HCT116 (cell line): ENCODE results near the gene IL4. TPM values are rescaled to one million over a fixed set of nuclear protein-coding genes. Genes with fewer than 3 reads are reported as not detected.

ENCODE experiments used
- ATAC-seq: fragments of 200-7000 bp; cut with Tn5 transposase; 2 replicates; pipeline ENCODE4 v1.9.1; 2020; ENCODE audit warnings: mild to moderate bottlenecking, moderate library complexity
- BruUV-seq: library from RNA; stranded (reverse); fragments of 400-500 nt; replicated peaks from 2 replicates; lab custom pipeline; 2021; lab: Mats Ljungman, UMichigan
- CTCF ChIA-PET: fragments of 300-600 bp; sonication (Branson Sonifier 250); formaldehyde crosslinking; loops from one replicate; lab custom pipeline; 2021; ENCODE audit warnings: antibody characterized with exemption; lab: Charles Lee
- POLR2A ChIA-PET: fragments of 300-600, 350-600 bp; sonication (Branson Sonifier 250); formaldehyde crosslinking; loops from one replicate; lab custom pipeline; 2021; ENCODE audit warnings: antibody characterized with exemption; lab: Charles Lee
- RAD21 ChIA-PET, 2 experiments: fragments of 300-600 bp; sonication (Branson Sonifier 250); formaldehyde crosslinking; loops; one replicate each; lab custom pipeline; 2023; ENCODE audit warnings: low total read pairs in 2 of 2; ENCODE audit not compliant: uncharacterized antibody in 2 of 2, unreplicated experiment in 2 of 2, low non-redundant PET in 1 of 2; lab: Charles Lee
- DNase-seq: peaks from one replicate; pipeline ENCODE4 v3.0.0-alpha.2; 2010; ENCODE audit warnings: low read depth, low spot score
- H2AFZ ChIP-seq: fragments of 200-600 bp; shearing (Covaris generic), sonication (generic); 2 replicates; pipeline ENCODE4 v1.6.1; 2017; ENCODE audit warnings: low read depth, mixed run types, mixed read lengths, antibody characterized with exemption, low read length; ENCODE audit not compliant: poor library complexity, severe bottlenecking
- H3K27ac ChIP-seq: 2 replicates; pipeline ENCODE4 v1.5.1; 2012; ENCODE audit warnings: low read depth, low read length
- H3K27me3 ChIP-seq: fragments of 200-600 bp; sonication (generic); 2 replicates; pipeline ENCODE4 v1.6.1; 2016; ENCODE audit warnings: mixed run types, low read length, mixed read lengths; ENCODE audit not compliant: insufficient read depth
- H3K36me3 ChIP-seq, 2 experiments: fragments of 200-500 bp in 1 of 2; fragments of 200-600 bp in 1 of 2; sonication (Bioruptor generic) in 1 of 2; sonication (generic) in 1 of 2; 2 replicates each; pipeline versions ENCODE4 v1.5.1 to v1.6.1; 2014 to 2016; ENCODE audit warnings: low read length in 2 of 2, inconsistent platforms in 1 of 2, mixed read lengths in 1 of 2, mixed run types in 1 of 2; ENCODE audit not compliant: insufficient read depth in 2 of 2, control insufficient read depth in 1 of 2
- H3K4me1 ChIP-seq, 2 experiments: fragments of 200-600 bp in 1 of 2; sonication (generic) in 1 of 2; 2 replicates each; pipeline versions ENCODE4 v1.5.1 to v1.6.1; 2012 to 2017; ENCODE audit warnings: low read length in 2 of 2, inconsistent platforms in 1 of 2, mild to moderate bottlenecking in 1 of 2, mixed read lengths in 1 of 2, mixed run types in 1 of 2, moderate library complexity in 1 of 2; ENCODE audit not compliant: insufficient read depth in 2 of 2, control insufficient read depth in 1 of 2
- H3K4me2 ChIP-seq: fragments of 200-600 bp; sonication (generic); 2 replicates; pipeline ENCODE4 v1.6.1; 2017; ENCODE audit warnings: mixed run types, low read length, mixed read lengths
- H3K4me3 ChIP-seq, 2 experiments: fragments of 200-600 bp in 1 of 2; sonication (generic) in 1 of 2; replicated peaks in 1 of 2; 2 replicates each; pipeline ENCODE4 v1.5.1; 2011 to 2016; ENCODE audit warnings: low read length in 2 of 2, control low read depth in 1 of 2, low read depth in 1 of 2, mild to moderate bottlenecking in 1 of 2, mixed read lengths in 1 of 2, mixed run types in 1 of 2
- H3K79me2 ChIP-seq: fragments of 200-600 bp; sonication (generic); 2 replicates; pipeline ENCODE4 v1.6.1; 2017; ENCODE audit warnings: mild to moderate bottlenecking, mixed run types, low read length, moderate library complexity, mixed read lengths; ENCODE audit not compliant: insufficient read depth
- H3K9ac ChIP-seq: fragments of 200-600 bp; sonication (generic); 2 replicates; pipeline ENCODE4 v1.6.1; 2016; ENCODE audit warnings: low read length, mixed read lengths
- H3K9me2 ChIP-seq: fragments of 200-600 bp; sonication (generic), shearing (Covaris generic); 2 replicates; pipeline ENCODE4 v1.6.1; 2017; ENCODE audit warnings: mixed run types, mild to moderate bottlenecking, moderate library complexity; ENCODE audit not compliant: insufficient read depth
- H3K9me3 ChIP-seq, 2 experiments: fragments of 200-500 bp in 1 of 2; fragments of 200-600 bp in 1 of 2; sonication (Bioruptor generic) in 1 of 2; sonication (generic) in 1 of 2; 2 replicates each; pipeline ENCODE4 v1.6.1; 2014 to 2017; ENCODE audit warnings: low read length in 2 of 2, mixed read lengths in 2 of 2, inconsistent platforms in 1 of 2, low read depth in 1 of 2, mild to moderate bottlenecking in 1 of 2, mixed run types in 1 of 2, moderate library complexity in 1 of 2; ENCODE audit not compliant: control insufficient read depth in 1 of 2, insufficient read depth in 1 of 2
- H4K20me1 ChIP-seq: fragments of 200-600 bp; sonication (generic), shearing (Covaris generic); 2 replicates; pipeline ENCODE4 v1.6.1; 2017; ENCODE audit warnings: mixed run types, mild to moderate bottlenecking, moderate library complexity; ENCODE audit not compliant: insufficient read depth
- CBX3 ChIP-seq: IDR thresholded peaks from 2 replicates; pipeline ENCODE4 v1.6.1; 2012; ENCODE audit warnings: low read depth
- CEBPB ChIP-seq: IDR thresholded peaks from 2 replicates; pipeline ENCODE4 v1.6.1; 2012; ENCODE audit warnings: low read depth
- EGR1 ChIP-seq: IDR thresholded peaks from 2 replicates; pipeline ENCODE4 v1.6.1; 2012; ENCODE audit warnings: low read depth
- ELF1 ChIP-seq: IDR thresholded peaks from 2 replicates; pipeline ENCODE4 v1.6.1; 2012; ENCODE audit warnings: low read depth, borderline replicate concordance
- EZH2 ChIP-seq: fragments of 200-600 bp; sonication (generic); IDR thresholded peaks from 2 replicates; pipeline ENCODE4 v1.6.1; 2017; ENCODE audit warnings: antibody characterized with exemption, mixed run types
- EZH2phosphoT487 ChIP-seq: fragments of 200-600 bp; IDR thresholded peaks from 2 replicates; pipeline ENCODE4 v1.6.1; 2018; ENCODE audit warnings: antibody characterized with exemption, borderline replicate concordance
- JUND ChIP-seq: IDR thresholded peaks from 2 replicates; pipeline ENCODE4 v1.6.1; 2012
- POLR2A ChIP-seq: IDR thresholded peaks from 2 replicates; pipeline ENCODE4 v1.7.0; 2011; ENCODE audit warnings: borderline replicate concordance; ENCODE audit not compliant: insufficient read depth, insufficient read length; ENCODE audit errors: extremely low read depth
- POLR2AphosphoS5 ChIP-seq: IDR thresholded peaks from 2 replicates; pipeline ENCODE4 v1.6.1; 2011; ENCODE audit warnings: mild to moderate bottlenecking, low read depth, low read length, moderate library complexity
- RAD21 ChIP-seq: IDR thresholded peaks from 2 replicates; pipeline ENCODE4 v1.6.1; 2012; ENCODE audit warnings: low read depth, mild to moderate bottlenecking
- REST ChIP-seq: IDR thresholded peaks from 2 replicates; pipeline ENCODE4 v1.6.1; 2012; ENCODE audit warnings: low read depth
- SIN3A ChIP-seq: IDR thresholded peaks from 2 replicates; pipeline ENCODE4 v1.6.1; 2012; ENCODE audit warnings: low read depth
- SP1 ChIP-seq: IDR thresholded peaks from 2 replicates; pipeline ENCODE4 v1.6.1; 2012; ENCODE audit warnings: low read depth
- SRF ChIP-seq: IDR thresholded peaks from 2 replicates; pipeline ENCODE4 v1.6.1; 2012; ENCODE audit warnings: low read depth
- TCF7L2 ChIP-seq: IDR thresholded peaks from 2 replicates; pipeline ENCODE4 v1.7.0; 2011; ENCODE audit warnings: borderline replicate concordance, inconsistent platforms; ENCODE audit not compliant: insufficient read depth, insufficient read length; ENCODE audit errors: extremely low read depth
- YY1 ChIP-seq: IDR thresholded peaks from 2 replicates; pipeline ENCODE4 v1.6.1; 2011; ENCODE audit warnings: low read length, low read depth, moderate library complexity, mild to moderate bottlenecking; ENCODE audit not compliant: insufficient replicate concordance; ENCODE audit errors: extremely low read depth
- ZBTB33 ChIP-seq: IDR thresholded peaks from 2 replicates; pipeline ENCODE4 v1.6.1; 2011; ENCODE audit warnings: mild to moderate bottlenecking, low read length, moderate library complexity; ENCODE audit not compliant: insufficient replicate concordance; ENCODE audit errors: extremely low read depth
- ZNF274 ChIP-seq: fragments of 200-500 bp; sonication (Bioruptor generic); IDR thresholded peaks from 2 replicates; pipeline ENCODE4 v1.6.1; 2014; ENCODE audit warnings: mild to moderate bottlenecking, low read depth, low read length, inconsistent platforms
- intact Hi-C: fragments of 100-400 bp; cut with micrococcal nuclease; formaldehyde crosslinking; loops from 2 replicates; pipeline ENCODE4 v1.10.0; 2022
- total RNA-seq: library from RNA; stranded (reverse); gene quantifications from one replicate; pipeline ENCODE4 v1.2.1, GENCODE V29; 2021; ENCODE audit not compliant: unreplicated experiment
- TF ChIP-seq, protein P1 (sequence below): IDR thresholded peaks from 2 replicates; pipeline ENCODE4 v1.6.1; 2012

The IL4 gene
- total RNA-seq, 1 experiment from 2014 or later, result not detected

DNA sequence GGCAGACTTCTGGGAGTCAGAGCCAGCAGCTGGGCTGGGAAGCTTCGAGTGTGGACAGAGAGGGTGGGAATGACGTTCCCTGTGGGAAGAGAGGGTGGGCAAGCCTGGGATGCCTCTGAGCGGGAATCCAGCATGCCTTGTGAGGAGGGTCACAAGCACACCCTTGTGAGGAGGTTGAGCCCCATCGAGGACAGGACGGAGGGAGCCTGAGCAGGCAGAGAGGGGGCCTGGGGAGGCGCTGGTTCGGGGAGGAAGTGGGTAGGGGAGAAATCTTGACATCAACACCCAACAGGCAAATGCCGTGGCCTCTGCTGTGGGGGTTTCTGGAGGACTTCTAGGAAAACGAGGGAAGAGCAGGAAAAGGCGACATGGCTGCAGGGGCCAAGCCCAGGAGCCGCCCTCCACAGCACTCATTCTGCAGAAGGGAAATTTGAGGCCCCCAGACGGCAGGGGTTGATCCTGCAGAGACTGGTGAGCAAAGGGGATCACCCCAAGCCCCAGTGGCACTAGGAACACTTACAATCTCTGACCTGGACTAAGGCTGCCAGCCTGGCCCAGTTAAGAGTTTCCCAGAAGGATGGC, 16.9 kb upstream of the IL4 start:
- no TSS peak for BruUV-seq
- no peak for DNase-seq
- CTCF ChIA-PET, result no interaction called here
- Histone ChIP-seq H3K4me1 (no peaks in the 10 kb centered on the region), H3K4me2 (no peak overlapping the region), H4K20me1 (no peaks in the 10 kb centered on the region), H3K27me3 (no peaks in the 10 kb centered on the region), H3K36me3 (no peaks in the 10 kb centered on the region), H3K9ac (no peak overlapping the region), H3K9me2 (no peaks in the 10 kb centered on the region), H2AFZ (no peak overlapping the region), H3K79me2 (no peaks in the 10 kb centered on the region), H3K9me3 (no peaks in the 10 kb centered on the region), H3K4me3 (no peak overlapping the region), H3K27ac (no peak overlapping the region)
- no peak for ATAC-seq
- TF ChIP-seq SRF (no peak), POLR2AphosphoS5 (no peak), EZH2 (no peak), ZBTB33 (no peak), REST (no peak), POLR2A (no peak), JUND (no peak), RAD21 (no peak), SIN3A (no peak), EZH2phosphoT487 (no peak), ELF1 (no peak), CBX3 (no peak), TCF7L2 (no peak), ZNF274 (no peak), SP1 (no peak), EGR1 (no peak), CEBPB (no peak), YY1 (no peak)
- TF ChIP-seq, protein P1, sequence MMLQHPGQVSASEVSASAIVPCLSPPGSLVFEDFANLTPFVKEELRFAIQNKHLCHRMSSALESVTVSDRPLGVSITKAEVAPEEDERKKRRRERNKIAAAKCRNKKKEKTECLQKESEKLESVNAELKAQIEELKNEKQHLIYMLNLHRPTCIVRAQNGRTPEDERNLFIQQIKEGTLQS, result no peak
- RAD21 ChIA-PET, result no interaction called here
- POLR2A ChIA-PET, result no interaction called here
- intact Hi-C loops, result no loop called here
